Activated CD4-positive, alpha-beta T cell treated with anti-CD3 and anti-CD28 coated beads, Interleukin-2, amount 50 U/mL, for 16 hours (primary cell): ENCODE measurements around the gene ST3GAL5.
"Not testable (repeated sequence)": the region's sequence is repeated elsewhere in the genome, so short reads cannot be mapped to it uniquely, and the experiment has no call there.

Experiments
- DNase-seq: peaks from one replicate; pipeline ENCODE4 v3.0.0-alpha.2; 2020

Gene ST3GAL5

GRCh38 chr2:85892216-85892944, 3.6 kb upstream of the ST3GAL5 start:
- no peak for DNase-seq

- DNase-seq: no peak
Measured at GRCh38 chr2:85890522-85891176, 1.9 kb upstream of the ST3GAL5 start.

GRCh38 chr2:85889627-85890281, 964 bp upstream of the ST3GAL5 start:
- DNase-seq: no peak

GRCh38 chr2:85888020-85888683, 638 bp downstream of the ST3GAL5 start:
- peak; percentile 11 for DNase-seq

- peak; percentile 39 for DNase-seq
Measured at GRCh38 chr2:85887566-85888019, 1.2 kb downstream of the ST3GAL5 start.

GRCh38 chr2:85886590-85886989, 2.2 kb downstream of the ST3GAL5 start:
- DNase-seq: peak; percentile 19

- DNase-seq: no peak
Measured at GRCh38 chr2:85886141-85886540, 2.6 kb downstream of the ST3GAL5 start.

GRCh38 chr2:85881781-85882180, 7.0 kb downstream of the ST3GAL5 start:
- not testable (repeated sequence) for DNase-seq

- not testable (repeated sequence) for DNase-seq
Measured at GRCh38 chr2:85880716-85881328, 8.0 kb downstream of the ST3GAL5 start.

- no peak for DNase-seq
Measured at GRCh38 chr2:85878719-85879370, 9.9 kb downstream of the ST3GAL5 start.

GRCh38 chr2:85875350-85876050, 13.3 kb downstream of the ST3GAL5 start:
- no peak for DNase-seq

GRCh38 chr2:85873679-85874078, 15.1 kb downstream of the ST3GAL5 start:
- no peak for DNase-seq

- no peak for DNase-seq
Measured at GRCh38 chr2:85872536-85873161, 16.1 kb downstream of the ST3GAL5 start.

- DNase-seq: no peak
Measured at GRCh38 chr2:85871494-85872164, 17.2 kb downstream of the ST3GAL5 start.

- DNase-seq: no peak
Measured at GRCh38 chr2:85868822-85869221, 20.0 kb downstream of the ST3GAL5 start.

GRCh38 chr2:85867556-85868292, 21.1 kb downstream of the ST3GAL5 start:
- DNase-seq: no peak

GRCh38 chr2:85867121-85867520, 21.7 kb downstream of the ST3GAL5 start:
- no peak for DNase-seq

- DNase-seq: no peak
Measured at GRCh38 chr2:85866165-85866659, 22.6 kb downstream of the ST3GAL5 start.

GRCh38 chr2:85865539-85866164, 23.1 kb downstream of the ST3GAL5 start:
- peak; percentile 87 for DNase-seq
